ENCODE measurements around the gene DHRSX.

The DHRSX gene

GRCh38 chrX:2503591-2504500 lies 3.1 kb upstream of the DHRSX start:
- H3K27ac ChIP-seq (ENCODE audit: low read depth, low read length) = no peak overlapping the region
- H3K79me1 ChIP-seq (ENCODE audit: low read length) = peaks cover 2% of the 10 kb centered on the region
- no peak overlapping the region for H2BK5ac ChIP-seq (ENCODE audit: low read length)
- no peaks in the 10 kb centered on the region for H3K4me1 ChIP-seq (ENCODE audit: control insufficient read depth, low read depth, low read length)
- peaks cover 13% of the 10 kb centered on the region for H3K79me2 ChIP-seq (ENCODE audit: control insufficient read depth, insufficient read depth, low read length)
- no peak overlapping the region for H3K56ac ChIP-seq (ENCODE audit: low read length)
- no peak overlapping the region for H3K9ac ChIP-seq (ENCODE audit: low read length)
- H4K8ac ChIP-seq (ENCODE audit: low read depth, low read length) = no peak overlapping the region
- H3K18ac ChIP-seq (ENCODE audit: low read length) = no peak overlapping the region
- whole genome bisulfite sequencing (ENCODE audit: extremely low coverage, insufficient coverage, low lambda C conversion rate) = no CpG with 5 or more reads among the region's 13 CpGs
- H3K4ac ChIP-seq (ENCODE audit: low read depth, low read length) = no peak overlapping the region
- no peak overlapping the region for H2BK15ac ChIP-seq (replicated peaks; ENCODE audit: low read depth)
- DNase-seq = no peak
- H2BK120ac ChIP-seq (ENCODE audit: low read depth, low read length) = no peak overlapping the region
- no peak overlapping the region for H2AK5ac ChIP-seq (ENCODE audit: low read length)
- no peaks in the 10 kb centered on the region for H3K36me3 ChIP-seq (ENCODE audit: control insufficient read depth, insufficient read depth, low read length)
- no peak overlapping the region for H3K23ac ChIP-seq (ENCODE audit: low read length)
- no peak overlapping the region for H3K4me2 ChIP-seq (ENCODE audit: low read length)
- H3K4me3 ChIP-seq (ENCODE audit: low read length) = no peak overlapping the region
- H3K27me3 ChIP-seq (ENCODE audit: insufficient read depth, low read length, poor library complexity) = no peaks in the 10 kb centered on the region
- no peak overlapping the region for H4K5ac ChIP-seq (ENCODE audit: low read length)

GRCh38 chrX:2502668-2503519 lies 2.1 kb upstream of the DHRSX start:
- Histone ChIP-seq H3K27ac (ENCODE audit: low read depth, low read length) (peak overlapping the region; percentile 62), H2BK120ac (ENCODE audit: low read depth, low read length) (no peak overlapping the region), H3K79me2 (ENCODE audit: control insufficient read depth, insufficient read depth, low read length) (peaks cover 23% of the 10 kb centered on the region), H4K5ac (ENCODE audit: low read length) (no peak overlapping the region), H2AK5ac (ENCODE audit: low read length) (no peak overlapping the region), H3K23ac (ENCODE audit: low read length) (no peak overlapping the region), H2BK15ac (replicated peaks; ENCODE audit: low read depth) (no peak overlapping the region), H3K36me3 (ENCODE audit: control insufficient read depth, insufficient read depth, low read length) (no peaks in the 10 kb centered on the region), H3K9ac (ENCODE audit: low read length) (no peak overlapping the region), H3K79me1 (ENCODE audit: low read length) (peaks cover 2% of the 10 kb centered on the region), H3K4me1 (ENCODE audit: control insufficient read depth, low read depth, low read length) (no peaks in the 10 kb centered on the region), H3K4ac (ENCODE audit: low read depth, low read length) (no peak overlapping the region), H3K18ac (ENCODE audit: low read length) (peak overlapping the region; percentile 43), H3K56ac (ENCODE audit: low read length) (no peak overlapping the region), H2BK5ac (ENCODE audit: low read length) (no peak overlapping the region), H3K4me3 (ENCODE audit: low read length) (no peak overlapping the region), H3K4me2 (ENCODE audit: low read length) (no peak overlapping the region), H3K27me3 (ENCODE audit: insufficient read depth, low read length, poor library complexity) (no peaks in the 10 kb centered on the region), H4K8ac (ENCODE audit: low read depth, low read length) (peak overlapping the region; percentile 66)
- DNase-seq = no peak
- WGBS (ENCODE audit: extremely low coverage, insufficient coverage, low lambda C conversion rate) = no CpG with 5 or more reads among the region's 19 CpGs

GRCh38 chrX:2502120-2502667 lies 1.4 kb upstream of the DHRSX start:
- Histone ChIP-seq H3K27ac (ENCODE audit: low read depth, low read length) (peak overlapping the region; percentile 62), H2BK120ac (ENCODE audit: low read depth, low read length) (no peak overlapping the region), H2BK15ac (replicated peaks; ENCODE audit: low read depth) (no peak overlapping the region), H3K4me1 (ENCODE audit: control insufficient read depth, low read depth, low read length) (no peaks in the 10 kb centered on the region), H3K27me3 (ENCODE audit: insufficient read depth, low read length, poor library complexity) (no peaks in the 10 kb centered on the region), H4K5ac (ENCODE audit: low read length) (no peak overlapping the region), H3K4me2 (ENCODE audit: low read length) (no peak overlapping the region), H3K79me2 (ENCODE audit: control insufficient read depth, insufficient read depth, low read length) (peaks cover 30% of the 10 kb centered on the region), H3K36me3 (ENCODE audit: control insufficient read depth, insufficient read depth, low read length) (no peaks in the 10 kb centered on the region), H3K18ac (ENCODE audit: low read length) (peak overlapping the region; percentile 43), H3K9ac (ENCODE audit: low read length) (no peak overlapping the region), H3K23ac (ENCODE audit: low read length) (no peak overlapping the region), H2AK5ac (ENCODE audit: low read length) (peak overlapping the region; percentile 14), H3K4me3 (ENCODE audit: low read length) (no peak overlapping the region), H3K4ac (ENCODE audit: low read depth, low read length) (no peak overlapping the region), H3K56ac (ENCODE audit: low read length) (peak overlapping the region; percentile 42), H4K8ac (ENCODE audit: low read depth, low read length) (peak overlapping the region; percentile 66), H3K79me1 (ENCODE audit: low read length) (peaks cover 2% of the 10 kb centered on the region), H2BK5ac (ENCODE audit: low read length) (no peak overlapping the region)
- WGBS (ENCODE audit: extremely low coverage, insufficient coverage, low lambda C conversion rate) = no CpG with 5 or more reads among the region's 5 CpGs
- DNase-seq = no peak

GRCh38 chrX:2501559-2502102 lies 855 bp upstream of the DHRSX start:
- Histone ChIP-seq H2AK5ac (ENCODE audit: low read length) (peak overlapping the region; percentile 14), H3K79me2 (ENCODE audit: control insufficient read depth, insufficient read depth, low read length) (peaks cover 33% of the 10 kb centered on the region), H3K4me2 (ENCODE audit: low read length) (no peak overlapping the region), H3K56ac (ENCODE audit: low read length) (peak overlapping the region; percentile 42), H3K18ac (ENCODE audit: low read length) (peak overlapping the region; percentile 100), H3K4me3 (ENCODE audit: low read length) (no peak overlapping the region), H4K8ac (ENCODE audit: low read depth, low read length) (peak overlapping the region; percentile 100), H3K4ac (ENCODE audit: low read depth, low read length) (peak overlapping the region; percentile 89), H4K5ac (ENCODE audit: low read length) (no peak overlapping the region), H3K9ac (ENCODE audit: low read length) (no peak overlapping the region), H3K79me1 (ENCODE audit: low read length) (peaks cover 2% of the 10 kb centered on the region), H3K27ac (ENCODE audit: low read depth, low read length) (no peak overlapping the region), H3K23ac (ENCODE audit: low read length) (no peak overlapping the region), H3K36me3 (ENCODE audit: control insufficient read depth, insufficient read depth, low read length) (no peaks in the 10 kb centered on the region), H3K4me1 (ENCODE audit: control insufficient read depth, low read depth, low read length) (no peaks in the 10 kb centered on the region), H2BK120ac (ENCODE audit: low read depth, low read length) (peak overlapping the region; percentile 93), H3K27me3 (ENCODE audit: insufficient read depth, low read length, poor library complexity) (no peaks in the 10 kb centered on the region), H2BK15ac (replicated peaks; ENCODE audit: low read depth) (no peak overlapping the region), H2BK5ac (ENCODE audit: low read length) (no peak overlapping the region)
- no CpG with 5 or more reads among the region's 5 CpGs for WGBS (ENCODE audit: extremely low coverage, insufficient coverage, low lambda C conversion rate)
- DNase-seq = no peak

GRCh38 chrX:2500091-2500802 lies 529 bp downstream of the DHRSX start:
- Histone ChIP-seq H3K23ac (ENCODE audit: low read length) (no peak overlapping the region), H3K4me2 (ENCODE audit: low read length) (peak overlapping the region; percentile 66), H2AK5ac (ENCODE audit: low read length) (no peak overlapping the region), H3K27ac (ENCODE audit: low read depth, low read length) (peak overlapping the region; percentile 57), H3K79me2 (ENCODE audit: control insufficient read depth, insufficient read depth, low read length) (peaks cover 44% of the 10 kb centered on the region), H3K36me3 (ENCODE audit: control insufficient read depth, insufficient read depth, low read length) (peaks cover 2% of the 10 kb centered on the region), H3K79me1 (ENCODE audit: low read length) (peaks cover 5% of the 10 kb centered on the region), H3K56ac (ENCODE audit: low read length) (peak overlapping the region; percentile 92), H2BK15ac (replicated peaks; ENCODE audit: low read depth) (no peak overlapping the region), H4K8ac (ENCODE audit: low read depth, low read length) (peak overlapping the region; percentile 100), H3K4ac (ENCODE audit: low read depth, low read length) (peak overlapping the region; percentile 89), H3K9ac (ENCODE audit: low read length) (peak overlapping the region; percentile 85), H3K27me3 (ENCODE audit: insufficient read depth, low read length, poor library complexity) (no peaks in the 10 kb centered on the region), H3K18ac (ENCODE audit: low read length) (peak overlapping the region; percentile 100), H2BK5ac (ENCODE audit: low read length) (no peak overlapping the region), H3K4me3 (ENCODE audit: low read length) (peak overlapping the region; percentile 87), H3K4me1 (ENCODE audit: control insufficient read depth, low read depth, low read length) (no peaks in the 10 kb centered on the region), H4K5ac (ENCODE audit: low read length) (no peak overlapping the region), H2BK120ac (ENCODE audit: low read depth, low read length) (peak overlapping the region; percentile 95)
- WGBS (ENCODE audit: extremely low coverage, insufficient coverage, low lambda C conversion rate) = no CpG with 5 or more reads among the region's 70 CpGs
- DNase-seq = peak; percentile 70
